AG04449 (cell line): ENCODE data around the gene GRIA4.

Experiments
- CTCF ChIA-PET: fragments of 350-600 bp; formaldehyde crosslinking; extraction: SDS; loops from one replicate; lab custom pipeline; 2021; ENCODE audit warnings: antibody characterized with exemption; lab: Yijun Ruan, JAX
- POLR2A ChIA-PET: fragments of 400-600, 350-600 bp; formaldehyde crosslinking; extraction: SDS; loops from one replicate; lab custom pipeline; 2020; ENCODE audit warnings: antibody characterized with exemption, inconsistent platforms; lab: Yijun Ruan, JAX
- DNase-seq: peaks from one replicate; pipeline ENCODE4 v3.0.0-alpha.2; 2010; ENCODE audit warnings: low read depth, low spot score
- H3K4me3 ChIP-seq: 2 replicates; pipeline ENCODE4 v1.5.1; 2011; ENCODE audit warnings: low read depth, mild to moderate bottlenecking, control low read depth, low read length
- CTCF ChIP-seq: IDR thresholded peaks from one replicate; pipeline ENCODE4 v1.5.1; 2011; ENCODE audit warnings: mild to moderate bottlenecking, moderate library complexity, low read length, control low read depth, inconsistent platforms; ENCODE audit not compliant: insufficient read depth; ENCODE audit errors: missing control alignments

GRIA4 gene

GRCh38 chr11:105933695-105934094 is 323.8 kb downstream of the GRIA4 start:
- ChIA-PET POLR2A (no interaction called here), CTCF (no interaction called here)
- H3K4me3 ChIP-seq = no peak overlapping the region
- TF ChIP-seq CTCF = no peak
- no peak for DNase-seq

- no peak for DNase-seq
- POLR2A ChIA-PET = no interaction called here
- CTCF ChIA-PET = no interaction called here
- H3K4me3 ChIP-seq = no peak overlapping the region
- TF ChIP-seq CTCF = no peak
Measured at GRCh38 chr11:105935791-105936190, 325.9 kb downstream of the GRIA4 start.

DNA sequence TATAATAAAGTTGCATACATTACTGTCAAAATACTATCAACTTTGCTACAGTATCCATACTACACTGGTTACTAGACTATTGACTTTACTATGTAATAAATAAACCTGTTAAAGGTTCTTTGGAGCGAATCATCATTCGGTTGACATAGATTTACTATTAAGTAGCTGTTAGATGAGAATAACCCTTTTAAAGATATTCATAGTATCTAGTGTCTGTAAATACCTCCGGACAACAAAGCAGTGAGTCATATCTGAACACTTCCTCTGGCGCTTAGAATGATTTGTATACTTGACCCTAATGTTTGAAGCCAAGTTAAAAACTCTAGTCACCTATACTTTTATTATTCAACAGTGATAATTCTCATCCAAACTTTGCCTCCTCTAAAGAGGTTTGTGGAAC is 327.5 kb downstream of the GRIA4 start:
- CTCF ChIA-PET = no interaction called here
- TF ChIP-seq CTCF = no peak
- H3K4me3 ChIP-seq = no peak overlapping the region
- POLR2A ChIA-PET = no interaction called here
- no peak for DNase-seq

- no peak for TF ChIP-seq CTCF
- POLR2A ChIA-PET = no interaction called here
- DNase-seq = no peak
- H3K4me3 ChIP-seq = no peak overlapping the region
- CTCF ChIA-PET = no interaction called here
Measured at GRCh38 chr11:105937738-105938137, 327.9 kb downstream of the GRIA4 start.

- POLR2A ChIA-PET = no interaction called here
- no peak for TF ChIP-seq CTCF
- CTCF ChIA-PET = no interaction called here
- DNase-seq = no peak
- H3K4me3 ChIP-seq = no peak overlapping the region
Measured at GRCh38 chr11:105942921-105943320, 333.0 kb downstream of the GRIA4 start.

GRCh38 chr11:105948918-105949590 is 339.2 kb downstream of the GRIA4 start:
- DNase-seq = no peak
- ChIA-PET CTCF (no interaction called here), POLR2A (no interaction called here)
- H3K4me3 ChIP-seq = no peak overlapping the region
- no peak for TF ChIP-seq CTCF
